GM12891 (cell line): ENCODE measurements around the gene CNTFR.
A peak's percentile ranks its signal among the peaks of the same experiment; 100 is the strongest.

Experiments used
- DNase-seq: peaks from one replicate; pipeline ENCODE4 v3.0.0; 2011; ENCODE audit warnings: low spot score; ENCODE audit not compliant: insufficient read length
- FAIRE-seq: peaks from 2 replicates; lab custom pipeline; 2011; peaks lifted over from hg19 to GRCh38; lab: Jason Lieb, UNC
- PAX5 ChIP-seq: IDR thresholded peaks from 2 replicates; pipeline ENCODE4 v1.6.1; 2011; ENCODE audit warnings: low read length, moderate library complexity, mild to moderate bottlenecking; ENCODE audit not compliant: insufficient read depth, severe bottlenecking
- POLR2A ChIP-seq: IDR thresholded peaks from 2 replicates; pipeline ENCODE4 v1.6.1; 2011; ENCODE audit warnings: low read depth, low read length, control low read depth
- POLR2AphosphoS5 ChIP-seq: IDR thresholded peaks from 2 replicates; pipeline ENCODE4 v1.6.1; 2011; ENCODE audit warnings: low read depth, low read length, control low read depth
- POU2F2 ChIP-seq: IDR thresholded peaks from 2 replicates; pipeline ENCODE4 v1.6.1; 2011; ENCODE audit warnings: low read depth, mild to moderate bottlenecking, control low read depth, low read length, moderate library complexity
- SPI1 ChIP-seq: IDR thresholded peaks from 2 replicates; pipeline ENCODE4 v1.6.1; 2011; ENCODE audit warnings: low read depth, low read length, control low read depth
- TAF1 ChIP-seq: IDR thresholded peaks from 2 replicates; pipeline ENCODE4 v1.6.1; 2011; ENCODE audit warnings: low read depth, low read length, control low read depth

The CNTFR gene

GRCh38 chr9:34514401-34514800, 75.1 kb downstream of the CNTFR start:
- TF ChIP-seq SPI1 (no peak), POLR2AphosphoS5 (no peak), POLR2A (no peak), POU2F2 (no peak), TAF1 (no peak), PAX5 (no peak)
- FAIRE-seq (no peak), DNase-seq (no peak)

DNA sequence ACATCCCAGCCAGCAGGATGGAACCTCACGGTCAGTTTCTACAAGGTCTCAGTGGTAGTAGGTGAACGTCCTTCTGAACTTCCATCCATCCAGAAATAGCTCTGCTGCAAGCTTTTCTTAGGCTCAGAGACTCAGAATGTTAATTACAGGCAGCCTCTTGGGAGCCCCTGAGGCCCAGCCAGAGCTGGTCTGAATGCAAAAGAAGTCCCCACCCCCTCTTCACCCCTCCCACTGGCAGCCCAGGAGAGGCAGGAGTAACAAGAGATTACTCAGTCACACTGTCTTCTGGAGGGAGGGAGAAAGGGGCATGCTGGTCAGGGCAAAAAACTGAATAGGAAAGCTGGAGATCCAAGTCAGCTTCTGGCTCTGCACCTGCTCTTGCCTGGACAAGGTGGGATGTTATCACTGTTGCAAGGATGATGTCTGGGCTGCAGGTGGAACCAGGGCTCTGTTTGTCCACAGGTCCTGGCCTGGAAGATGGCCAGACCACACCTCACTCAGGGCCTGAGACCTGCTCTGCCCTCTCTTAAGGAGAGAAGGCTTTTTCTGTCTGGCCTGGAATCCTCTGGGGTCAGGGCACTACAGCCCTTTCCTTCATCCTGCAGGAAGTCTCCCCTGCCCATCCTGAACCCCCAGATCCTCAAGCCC, 75.8 kb downstream of the CNTFR start:
- DNase-seq (no peak), FAIRE-seq (no peak)
- TF ChIP-seq PAX5 (no peak), POLR2AphosphoS5 (no peak), SPI1 (no peak), POU2F2 (no peak), TAF1 (no peak), POLR2A (no peak)

- FAIRE-seq (no peak), DNase-seq (no peak)
- TF ChIP-seq SPI1: no peak
- no peak for TF ChIP-seq POLR2AphosphoS5
- no peak for TF ChIP-seq TAF1
- TF ChIP-seq PAX5: no peak
- no peak for TF ChIP-seq POLR2A
- no peak for TF ChIP-seq POU2F2
Measured at GRCh38 chr9:34512131-34513078, 77.1 kb downstream of the CNTFR start.

- DNase-seq (no peak), FAIRE-seq (no peak)
- TF ChIP-seq TAF1 (no peak), PAX5 (no peak), SPI1 (no peak), POLR2AphosphoS5 (no peak), POLR2A (no peak), POU2F2 (no peak)
Measured at GRCh38 chr9:34510497-34511468, 78.7 kb downstream of the CNTFR start.

DNA sequence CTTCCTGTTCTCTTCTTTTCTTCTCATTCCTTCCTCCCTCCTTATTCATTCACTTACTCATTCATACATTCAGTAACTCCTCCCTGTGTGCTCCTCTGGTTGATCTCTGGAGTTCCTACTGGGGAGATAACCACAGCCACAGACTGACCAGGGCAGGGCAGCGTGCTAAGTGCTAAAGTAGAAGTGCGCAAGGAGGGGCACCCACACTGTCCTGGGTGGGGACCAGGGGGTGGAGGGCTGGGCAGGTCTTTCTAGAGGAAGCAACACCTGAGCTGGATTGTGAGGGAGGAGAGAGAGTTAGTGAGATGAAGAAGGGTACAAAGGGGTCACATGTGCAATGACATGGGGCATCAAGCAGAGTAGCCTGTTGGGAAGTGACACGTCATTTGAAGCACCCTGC, 80.6 kb downstream of the CNTFR start:
- TF ChIP-seq SPI1 (no peak), TAF1 (no peak), POU2F2 (no peak), POLR2AphosphoS5 (no peak), PAX5 (no peak), POLR2A (no peak)
- no peak for FAIRE-seq
- DNase-seq: no peak

DNA sequence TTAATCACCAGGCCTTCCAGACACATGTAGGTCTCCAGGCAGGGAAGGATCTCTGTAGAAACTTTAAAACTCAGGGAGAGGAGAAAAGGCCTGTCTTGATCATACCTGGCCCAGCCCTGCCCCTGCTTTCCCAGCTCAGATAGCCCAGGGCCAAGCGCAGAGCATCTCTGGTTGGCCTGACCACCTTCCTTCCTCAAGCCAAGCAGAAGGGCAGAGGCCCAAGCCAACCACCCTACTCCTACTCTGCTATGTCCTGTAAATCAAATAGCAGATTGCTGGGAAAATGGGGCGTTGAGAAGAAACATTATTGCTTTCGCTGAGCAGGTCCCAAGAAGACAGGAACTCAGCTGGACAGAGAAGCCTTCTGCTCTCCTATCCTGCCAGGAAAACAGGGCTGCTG, 81.1 kb downstream of the CNTFR start:
- no peak for TF ChIP-seq PAX5
- TF ChIP-seq SPI1: no peak
- no peak for TF ChIP-seq POU2F2
- no peak for TF ChIP-seq POLR2AphosphoS5
- TF ChIP-seq TAF1: no peak
- no peak for TF ChIP-seq POLR2A
- no peak for FAIRE-seq
- DNase-seq: no peak

DNA sequence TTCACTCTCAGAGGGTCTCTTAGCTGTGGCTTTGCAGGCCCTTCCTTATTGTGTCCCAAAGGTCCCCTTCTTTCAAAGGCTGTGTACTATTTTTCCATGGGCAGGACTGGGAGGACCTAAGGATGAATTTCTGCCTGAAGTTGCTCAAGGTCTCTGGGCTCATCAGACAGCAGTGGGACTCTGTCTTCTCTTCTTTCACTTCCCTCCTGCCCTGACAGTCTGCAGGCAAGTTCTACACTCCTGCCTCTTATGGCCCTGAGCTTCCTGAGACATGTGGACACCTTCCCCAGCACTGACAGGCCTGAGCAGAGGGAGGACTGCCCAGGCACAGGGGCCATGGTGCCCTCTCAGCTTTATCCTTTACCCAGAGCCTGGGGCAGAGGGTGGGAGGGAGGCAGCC, 81.6 kb downstream of the CNTFR start:
- DNase-seq: no peak

DNA sequence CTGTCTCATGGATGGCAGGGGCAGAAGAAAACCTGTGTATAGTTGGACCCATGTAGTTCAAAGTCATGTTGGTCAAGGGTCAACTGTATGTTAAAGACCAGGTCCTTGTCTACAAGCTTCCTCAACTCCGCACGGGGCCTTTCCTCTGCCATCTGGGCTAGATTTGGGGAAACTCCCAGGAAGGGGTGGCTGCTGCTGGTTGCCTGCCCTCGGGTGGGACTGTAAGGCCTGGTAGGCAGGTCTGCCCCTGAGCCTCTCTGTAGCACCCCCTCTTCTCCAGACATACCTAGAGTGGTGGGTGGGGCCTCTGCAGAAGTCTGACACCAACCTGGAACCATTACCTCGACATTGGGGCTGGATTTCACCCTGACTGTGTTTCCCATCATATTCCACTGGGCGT, 82.0 kb downstream of the CNTFR start:
- DNase-seq (no peak), FAIRE-seq (no peak)
- TF ChIP-seq PAX5: no peak
- TF ChIP-seq POLR2AphosphoS5: no peak
- TF ChIP-seq SPI1: no peak
- no peak for TF ChIP-seq POU2F2
- no peak for TF ChIP-seq TAF1
- no peak for TF ChIP-seq POLR2A

More for the DNA sequence above, 81.6 kb downstream of the CNTFR start:
- TF ChIP-seq POLR2A (no peak), POU2F2 (no peak), SPI1 (peak; percentile 71)
- FAIRE-seq: no peak

- TF ChIP-seq POU2F2: no peak
- no peak for TF ChIP-seq POLR2AphosphoS5
- TF ChIP-seq PAX5: no peak
- no peak for TF ChIP-seq POLR2A
- no peak for TF ChIP-seq SPI1
- no peak for TF ChIP-seq TAF1
- FAIRE-seq: no peak
- no peak for DNase-seq
Measured at GRCh38 chr9:34506623-34507022, 82.9 kb downstream of the CNTFR start.
